ENCODE measurements around the gene MRPL37. TPM values are rescaled to one million over a fixed set of nuclear protein-coding genes. Genes with fewer than 3 reads are reported as not detected.

MRPL37 gene
- total and polyA plus RNA-seq, 2 donors (not counting 3 experiments of a cell fraction or from before 2014, with no cell fraction given) = 45.0 to 109 TPM

- dilution Hi-C loops (cut with MboI; ENCODE audit: extremely low pct_ligation_motif_present, low sequenced_read_pairs) (no loop called here), intact Hi-C loops (cut with micrococcal nuclease) (no loop called here)
- ChIA-PET CTCF (no interaction called here), POLR2A (no interaction called here)
- H3K79me2 ChIP-seq (ENCODE audit: control insufficient read depth, insufficient read depth, low read length) = no peaks in the 10 kb centered on the region
- FAIRE-seq (no peak), DNase-seq (ENCODE audit: low read depth, low spot score) (no peak)
- no peak overlapping the region for H3K4me3 ChIP-seq (replicated peaks in 1 of 3; ENCODE audit: insufficient read depth in 1 of 3, low read depth in 1 of 3, low read length in 3 of 3)
- no peaks in the 10 kb centered on the region for H4K20me1 ChIP-seq (replicated peaks; ENCODE audit: control insufficient read depth, extremely low read depth, insufficient read depth, low read length)
- no peak overlapping the region for H3K9ac ChIP-seq (replicated peaks; ENCODE audit: extremely low read depth, insufficient read depth, low read length)
- no peaks in the 10 kb centered on the region for H3K36me3 ChIP-seq (ENCODE audit: control insufficient read depth in 2 of 2, extremely low read depth in 1 of 2, insufficient read depth in 2 of 2, low read length in 2 of 2)
- no peak overlapping the region for H3K27ac ChIP-seq (ENCODE audit: insufficient read depth, low read depth, low read length)
- no peaks in the 10 kb centered on the region for H3K9me3 ChIP-seq (replicated peaks; ENCODE audit: control insufficient read depth, insufficient read depth, low read length)
- no peak overlapping the region for H3K4me2 ChIP-seq (ENCODE audit: insufficient read depth, low read length)
- no peaks in the 10 kb centered on the region for H3K4me1 ChIP-seq (ENCODE audit: control insufficient read depth, extremely low read depth, insufficient read depth, low read length)
- H2AFZ ChIP-seq (ENCODE audit: low read depth, low read length) = no peak overlapping the region
- H3K9me1 ChIP-seq (replicated peaks; ENCODE audit: control insufficient read depth, extremely low read depth, insufficient read depth, low read length) = no peaks in the 10 kb centered on the region
- TF ChIP-seq, protein P1, sequence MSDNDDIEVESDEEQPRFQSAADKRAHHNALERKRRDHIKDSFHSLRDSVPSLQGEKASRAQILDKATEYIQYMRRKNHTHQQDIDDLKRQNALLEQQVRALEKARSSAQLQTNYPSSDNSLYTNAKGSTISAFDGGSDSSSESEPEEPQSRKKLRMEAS (IDR thresholded peaks at IDR 0.05; ENCODE audit: insufficient read depth, insufficient read length) = no peak
- TF ChIP-seq EZH2 (IDR thresholded peaks at IDR 0.05; ENCODE audit: borderline replicate concordance, low read depth, low read length, severe bottlenecking) (no peak), POLR2AphosphoS5 (IDR thresholded peaks at IDR 0.05; ENCODE audit: insufficient read depth, low read depth, low read length) (no peak), CTCF (IDR thresholded peaks at IDR 0.05; ENCODE audit: extremely low read depth in 1 of 2, insufficient read depth in 1 of 2, low read depth in 1 of 2, low read length in 2 of 2) (no peak), FOS (IDR thresholded peaks at IDR 0.05; ENCODE audit: borderline replicate concordance, insufficient read depth, low read length) (no peak), JUN (IDR thresholded peaks at IDR 0.05; ENCODE audit: borderline replicate concordance, insufficient read depth, insufficient read length, low read depth) (no peak)
- BruUV-seq (replicated peaks) = no TSS peak
- no peaks in the 10 kb centered on the region for H3K27me3 ChIP-seq (ENCODE audit: control insufficient read depth in 2 of 2, insufficient read depth in 2 of 2, low read length in 2 of 2)
Observed at GRCh38 chr1:54193453-54193852, 6.5 kb upstream of the MRPL37 start.

Data from endothelial cell of umbilical vein (primary cell).